Astrocyte (in vitro differentiated cells and primary cell): Measurements from ENCODE around the gene OR13C9. TPM values are rescaled to one million over a fixed set of nuclear protein-coding genes. Genes with fewer than 3 reads are reported as not detected.
"Not testable (repeated sequence)": the region's sequence is repeated elsewhere in the genome, so short reads cannot be mapped to it uniquely, and the experiment has no call there.

Source experiments
- DNase-seq: peaks from one replicate; pipeline ENCODE4 v3.0.0-alpha.2; 2010; ENCODE audit warnings: low read depth
- FAIRE-seq: peaks from 2 replicates; lab custom pipeline; 2011; peaks lifted over from hg19 to GRCh38; lab: Jason Lieb, UNC
- H2AFZ ChIP-seq: 2 replicates; pipeline ENCODE4 v1.6.0; 2012; ENCODE audit warnings: low read depth, low read length, inconsistent platforms
- H3K27ac ChIP-seq: 2 replicates; pipeline ENCODE4 v1.5.1; 2011; ENCODE audit warnings: low read depth, low read length, inconsistent platforms
- H3K27me3 ChIP-seq: 2 replicates; pipeline ENCODE4 v1.6.0; 2011; ENCODE audit warnings: low read length, inconsistent platforms; ENCODE audit not compliant: insufficient read depth
- H3K36me3 ChIP-seq: 2 replicates; pipeline ENCODE4 v1.5.1; 2011; ENCODE audit warnings: low read length, inconsistent platforms; ENCODE audit not compliant: insufficient read depth
- H3K4me1 ChIP-seq: 2 replicates; pipeline ENCODE4 v1.5.1; 2011; ENCODE audit warnings: low read length, inconsistent platforms; ENCODE audit not compliant: insufficient read depth
- H3K4me2 ChIP-seq: 2 replicates; pipeline ENCODE4 v1.6.0; 2012; ENCODE audit warnings: low read length, inconsistent platforms
- H3K4me3 ChIP-seq: 2 replicates; pipeline ENCODE4 v1.5.1; 2011; ENCODE audit warnings: low read depth, mild to moderate bottlenecking, low read length, inconsistent platforms; ENCODE audit not compliant: insufficient read depth
- H3K79me2 ChIP-seq: 2 replicates; pipeline ENCODE4 v1.6.0; 2012; ENCODE audit warnings: mild to moderate bottlenecking, low read length, inconsistent platforms; ENCODE audit not compliant: insufficient read depth
- H3K9ac ChIP-seq: 2 replicates; pipeline ENCODE4 v1.6.0; 2012; ENCODE audit warnings: mild to moderate bottlenecking, low read length, inconsistent platforms
- H3K9me3 ChIP-seq: 2 replicates; pipeline ENCODE4 v1.5.1; 2012; ENCODE audit warnings: low read depth, mild to moderate bottlenecking, low read length, inconsistent platforms; ENCODE audit not compliant: insufficient read depth
- H4K20me1 ChIP-seq: 2 replicates; pipeline ENCODE4 v1.6.0; 2012; ENCODE audit warnings: low read length, inconsistent platforms; ENCODE audit not compliant: insufficient read depth
- H3K27ac Mint-ChIP-seq: one replicate; pipeline ENCODE4 v1.8.0; 2021; ENCODE audit warnings: mild to moderate bottlenecking, mixed read lengths; ENCODE audit not compliant: unreplicated experiment
- H3K27me3 Mint-ChIP-seq: one replicate; pipeline ENCODE4 v1.8.0; 2021; ENCODE audit warnings: low read depth, mixed read lengths; ENCODE audit not compliant: unreplicated experiment
- H3K36me3 Mint-ChIP-seq: one replicate; pipeline ENCODE4 v1.8.0; 2021; ENCODE audit warnings: low read depth, mixed read lengths; ENCODE audit not compliant: unreplicated experiment
- H3K4me1 Mint-ChIP-seq: one replicate; pipeline ENCODE4 v1.8.0; 2021; ENCODE audit warnings: low read depth, mixed read lengths; ENCODE audit not compliant: unreplicated experiment
- H3K4me3 Mint-ChIP-seq: one replicate; pipeline ENCODE4 v1.8.0; 2021; ENCODE audit warnings: mild to moderate bottlenecking, moderate library complexity, mixed read lengths; ENCODE audit not compliant: unreplicated experiment
- H3K9me3 Mint-ChIP-seq: one replicate; pipeline ENCODE4 v1.8.0; 2021; ENCODE audit warnings: mild to moderate bottlenecking, mixed read lengths; ENCODE audit not compliant: unreplicated experiment
- CTCF ChIP-seq: IDR thresholded peaks from 2 replicates; pipeline ENCODE4 v1.5.1; 2011; ENCODE audit warnings: low read depth, mild to moderate bottlenecking, inconsistent platforms, low read length, moderate library complexity; ENCODE audit not compliant: insufficient read depth
- EZH2 ChIP-seq: IDR thresholded peaks from 2 replicates; pipeline ENCODE4 v1.6.1; 2012; ENCODE audit warnings: mild to moderate bottlenecking, low read length, inconsistent platforms; ENCODE audit not compliant: insufficient read depth
- total RNA-seq: library from RNA; stranded (reverse); gene quantifications from 2 replicates; pipeline ENCODE4 v1.2.1, GENCODE V29; 2021

Gene OR13C9
- total RNA-seq, 1 donor from 2014 or later, result not detected

GRCh38 chr9:104604801-104605200 lies 13.2 kb downstream of the OR13C9 start:
- DNase-seq, result no peak

GRCh38 chr9:104599313-104599712 lies 18.7 kb downstream of the OR13C9 start, which contains the start of gene OR13C5:
Gene OR13C5 (minus strand): TSS chr9:104599413. CDS start chr9:104599413, 0 bp downstream.
- H3K27ac Mint-ChIP-seq, H3K4me2 ChIP-seq, H3K9me3 ChIP-seq, H2AFZ ChIP-seq, H3K36me3 ChIP-seq, H3K4me1 Mint-ChIP-seq, H3K4me1 ChIP-seq, H3K4me3 ChIP-seq, H3K9ac ChIP-seq, H3K27me3 ChIP-seq, H3K4me3 Mint-ChIP-seq, H3K9me3 Mint-ChIP-seq, H3K27me3 Mint-ChIP-seq, DNase-seq, H3K36me3 Mint-ChIP-seq, FAIRE-seq, H4K20me1 ChIP-seq, H3K79me2 ChIP-seq, H3K27ac ChIP-seq: not testable (repeated sequence)

More at GRCh38 chr9:104604801-104605200, 13.2 kb downstream of the OR13C9 start:
- Mint-ChIP-seq H3K9me3 (no peaks in the 10 kb centered on the region), H3K27ac (no peak overlapping the region), H3K27me3 (no peaks in the 10 kb centered on the region), H3K4me1 (no peaks in the 10 kb centered on the region), H3K4me3 (no peak overlapping the region), H3K36me3 (no peaks in the 10 kb centered on the region)
- H3K27me3 ChIP-seq, result no peaks in the 10 kb centered on the region
- FAIRE-seq, result no peak
- no peak overlapping the region for H3K27ac ChIP-seq
- H3K4me3 ChIP-seq, result no peak overlapping the region
- H3K4me2 ChIP-seq, result no peak overlapping the region
- no peaks in the 10 kb centered on the region for H3K36me3 ChIP-seq
- no peak overlapping the region for H2AFZ ChIP-seq
- H4K20me1 ChIP-seq, result no peaks in the 10 kb centered on the region
- no peak overlapping the region for H3K9ac ChIP-seq
- H3K4me1 ChIP-seq, result no peaks in the 10 kb centered on the region
- no peaks in the 10 kb centered on the region for H3K79me2 ChIP-seq
- TF ChIP-seq CTCF (no peak), EZH2 (no peak)
- no peaks in the 10 kb centered on the region for H3K9me3 ChIP-seq

GRCh38 chr9:104598749-104599148 lies 19.3 kb downstream of the OR13C9 start:
- not testable (repeated sequence) for H3K27me3 Mint-ChIP-seq, H3K9ac ChIP-seq

More at GRCh38 chr9:104598749-104599148, 19.3 kb downstream of the OR13C9 start:
- not testable (repeated sequence) for H3K4me1 Mint-ChIP-seq, H3K9me3 ChIP-seq, FAIRE-seq, H3K27me3 ChIP-seq, H3K4me2 ChIP-seq, H3K9me3 Mint-ChIP-seq, H3K36me3 ChIP-seq, H3K36me3 Mint-ChIP-seq, H3K27ac ChIP-seq, H3K4me3 ChIP-seq, H3K4me3 Mint-ChIP-seq, DNase-seq, H2AFZ ChIP-seq, H3K79me2 ChIP-seq, H4K20me1 ChIP-seq, H3K27ac Mint-ChIP-seq, H3K4me1 ChIP-seq
